Neural progenitor cell (in vitro differentiated cells): Measurements from ENCODE around the gene EYS. TPM values are rescaled to one million over a fixed set of nuclear protein-coding genes. Genes with fewer than 3 reads are reported as not detected.

Experiments
- DNase-seq: peaks from one replicate; pipeline ENCODE4 v3.0.0-alpha.2; 2016; ENCODE audit warnings: low spot score
- H2AFZ ChIP-seq: fragments of 200-600 bp; sonication (generic); replicated peaks from 2 replicates; pipeline ENCODE4 v1.6.1; 2016; ENCODE audit warnings: antibody characterized with exemption
- H3F3A ChIP-seq: fragments of 200-600 bp; sonication (generic); 2 replicates; pipeline ENCODE4 v1.6.1; 2016; ENCODE audit warnings: antibody characterized with exemption, low read depth
- H3K27ac ChIP-seq: fragments of 200-600 bp; sonication (generic); 2 replicates; pipeline ENCODE4 v1.5.1; 2016; ENCODE audit warnings: mild to moderate bottlenecking
- H3K27me3 ChIP-seq: fragments of 200-600 bp; sonication (generic); 2 replicates; pipeline ENCODE4 v1.6.1; 2016; ENCODE audit warnings: mild to moderate bottlenecking, moderate library complexity
- H3K36me3 ChIP-seq: fragments of 200-600 bp; sonication (generic); 2 replicates; pipeline ENCODE4 v1.5.1; 2016
- H3K4me1 ChIP-seq: fragments of 200-600 bp; sonication (generic); 2 replicates; pipeline ENCODE4 v1.6.1; 2016; ENCODE audit warnings: mixed run types
- H3K4me2 ChIP-seq: fragments of 200-600 bp; sonication (generic); 2 replicates; pipeline ENCODE4 v1.6.1; 2016
- H3K4me3 ChIP-seq: fragments of 200-600 bp; sonication (generic); 2 replicates; pipeline ENCODE4 v1.5.1; 2016
- H3K79me2 ChIP-seq: fragments of 200-600 bp; sonication (generic); 2 replicates; pipeline ENCODE4 v1.6.1; 2016; ENCODE audit warnings: low read depth
- H3K9ac ChIP-seq: fragments of 200-600 bp; sonication (generic); 2 replicates; pipeline ENCODE4 v1.6.1; 2016
- H3K9me3 ChIP-seq: fragments of 200-600 bp; sonication (generic); 2 replicates; pipeline ENCODE4 v1.5.1; 2016; ENCODE audit warnings: low read depth
- H4K20me1 ChIP-seq: fragments of 200-600 bp; sonication (generic); 2 replicates; pipeline ENCODE4 v1.6.1; 2016; ENCODE audit warnings: low read depth
- H3K27ac Mint-ChIP-seq: 3 replicates; pipeline ENCODE4 v1.8.0; 2021; ENCODE audit warnings: mixed read lengths
- H3K27me3 Mint-ChIP-seq: 2 replicates; pipeline ENCODE4 v1.8.0; 2022; ENCODE audit warnings: low read depth, mild to moderate bottlenecking, inconsistent platforms, moderate library complexity, mixed read lengths; ENCODE audit not compliant: insufficient read depth
- H3K36me3 Mint-ChIP-seq: 3 replicates; pipeline ENCODE4 v1.8.0; 2021; ENCODE audit warnings: mixed read lengths
- H3K4me1 Mint-ChIP-seq: 3 replicates; pipeline ENCODE4 v1.8.0; 2021; ENCODE audit warnings: mixed read lengths
- H3K4me3 Mint-ChIP-seq: 3 replicates; pipeline ENCODE4 v1.8.0; 2021; ENCODE audit warnings: mild to moderate bottlenecking, moderate library complexity, mixed read lengths
- H3K9me3 Mint-ChIP-seq: 3 replicates; pipeline ENCODE4 v1.8.0; 2020; ENCODE audit warnings: mixed read lengths
- EZH2 ChIP-seq: fragments of 200-600 bp; sonication (generic); IDR thresholded peaks from 2 replicates; pipeline ENCODE4 v1.6.1; 2017; ENCODE audit warnings: antibody characterized with exemption, mild to moderate bottlenecking, moderate library complexity
- EZH2phosphoT487 ChIP-seq: fragments of 200-600 bp; sonication (generic); IDR thresholded peaks from 2 replicates; pipeline ENCODE4 v1.6.1; 2017; ENCODE audit warnings: antibody characterized with exemption
- total RNA-seq: library from RNA; depleted of rRNA; stranded (reverse); fragments of >200 nt; gene quantifications from 2 replicates; pipeline ENCODE4 v1.2.3, GENCODE V29; 2015; ENCODE audit warnings: low replicate concordance
- TF ChIP-seq, protein P1 (sequence below): fragments of 200-600 bp; sonication (generic); IDR thresholded peaks from 2 replicates; pipeline ENCODE4 v1.5.1; 2017; ENCODE audit warnings: antibody characterized with exemption, mild to moderate bottlenecking

The EYS gene
- total RNA-seq, 1 donor from 2014 or later, result not detected

DNA sequence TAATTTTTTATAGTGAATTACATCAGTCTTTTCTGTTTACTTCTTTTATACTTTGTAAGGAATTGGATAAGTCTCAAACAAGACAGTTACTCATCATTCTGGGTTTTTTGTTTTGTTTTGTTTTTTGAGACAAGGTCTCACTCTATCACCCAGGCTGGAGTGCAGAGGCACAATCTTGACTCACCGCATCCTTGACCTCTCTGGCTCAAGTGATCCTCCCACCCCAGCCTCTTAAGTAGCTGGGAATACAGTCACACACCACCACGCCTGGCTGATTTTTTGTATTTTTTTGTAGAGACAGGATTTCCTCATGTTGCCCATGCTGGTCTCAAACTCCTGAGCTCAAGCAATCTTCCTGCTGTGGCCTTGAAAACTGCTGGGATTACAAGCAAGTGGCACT is 524.3 kb downstream of the EYS start:
- Mint-ChIP-seq H3K27ac (no peak overlapping the region), H3K36me3 (no peaks in the 10 kb centered on the region), H3K4me3 (no peak overlapping the region), H3K9me3 (no peaks in the 10 kb centered on the region), H3K4me1 (no peaks in the 10 kb centered on the region), H3K27me3 (no peaks in the 10 kb centered on the region)
- Histone ChIP-seq H3K9me3 (no peaks in the 10 kb centered on the region), H3K4me2 (no peak overlapping the region), H3K9ac (no peak overlapping the region), H3F3A (no peaks in the 10 kb centered on the region), H3K4me3 (no peak overlapping the region), H3K27ac (no peak overlapping the region), H3K36me3 (no peaks in the 10 kb centered on the region), H3K27me3 (no peaks in the 10 kb centered on the region), H4K20me1 (no peaks in the 10 kb centered on the region), H2AFZ (no peak overlapping the region), H3K4me1 (no peaks in the 10 kb centered on the region), H3K79me2 (no peaks in the 10 kb centered on the region)
- no peak for DNase-seq
- TF ChIP-seq, protein P1, sequence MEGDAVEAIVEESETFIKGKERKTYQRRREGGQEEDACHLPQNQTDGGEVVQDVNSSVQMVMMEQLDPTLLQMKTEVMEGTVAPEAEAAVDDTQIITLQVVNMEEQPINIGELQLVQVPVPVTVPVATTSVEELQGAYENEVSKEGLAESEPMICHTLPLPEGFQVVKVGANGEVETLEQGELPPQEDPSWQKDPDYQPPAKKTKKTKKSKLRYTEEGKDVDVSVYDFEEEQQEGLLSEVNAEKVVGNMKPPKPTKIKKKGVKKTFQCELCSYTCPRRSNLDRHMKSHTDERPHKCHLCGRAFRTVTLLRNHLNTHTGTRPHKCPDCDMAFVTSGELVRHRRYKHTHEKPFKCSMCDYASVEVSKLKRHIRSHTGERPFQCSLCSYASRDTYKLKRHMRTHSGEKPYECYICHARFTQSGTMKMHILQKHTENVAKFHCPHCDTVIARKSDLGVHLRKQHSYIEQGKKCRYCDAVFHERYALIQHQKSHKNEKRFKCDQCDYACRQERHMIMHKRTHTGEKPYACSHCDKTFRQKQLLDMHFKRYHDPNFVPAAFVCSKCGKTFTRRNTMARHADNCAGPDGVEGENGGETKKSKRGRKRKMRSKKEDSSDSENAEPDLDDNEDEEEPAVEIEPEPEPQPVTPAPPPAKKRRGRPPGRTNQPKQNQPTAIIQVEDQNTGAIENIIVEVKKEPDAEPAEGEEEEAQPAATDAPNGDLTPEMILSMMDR, result no peak
- TF ChIP-seq EZH2 (no peak), EZH2phosphoT487 (no peak)

DNA sequence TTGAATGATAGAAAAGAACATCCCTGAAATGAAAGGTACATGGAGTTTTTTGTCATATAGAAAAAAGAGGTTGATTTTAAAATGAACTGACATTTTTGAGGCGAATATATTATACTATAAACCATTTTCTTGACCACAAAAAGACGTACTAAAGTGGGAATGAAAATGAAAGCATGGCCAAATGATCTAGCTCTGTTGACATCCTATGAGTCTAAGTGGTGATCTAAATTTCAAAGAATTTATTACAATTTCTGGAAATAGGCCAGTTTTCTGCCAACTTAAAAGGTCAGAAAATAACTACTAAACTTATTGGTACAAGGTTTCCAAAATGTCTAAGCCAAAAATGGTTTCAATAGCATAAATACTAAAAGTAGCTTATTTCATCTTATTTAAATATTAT is 536.8 kb downstream of the EYS start:
- no peaks in the 10 kb centered on the region for H3K4me1 Mint-ChIP-seq
- no peaks in the 10 kb centered on the region for H3K27me3 Mint-ChIP-seq
- H3K4me2 ChIP-seq, result no peak overlapping the region
- H3K27me3 ChIP-seq, result no peaks in the 10 kb centered on the region
- no peaks in the 10 kb centered on the region for H3K9me3 Mint-ChIP-seq
- H3K27ac Mint-ChIP-seq, result no peak overlapping the region
- no peak overlapping the region for H3K9ac ChIP-seq
- H3K27ac ChIP-seq, result no peak overlapping the region
- no peaks in the 10 kb centered on the region for H3K9me3 ChIP-seq
- no peak overlapping the region for H3K4me3 Mint-ChIP-seq
- H3K36me3 Mint-ChIP-seq, result no peaks in the 10 kb centered on the region
- no peaks in the 10 kb centered on the region for H3K79me2 ChIP-seq
- DNase-seq, result no peak
- TF ChIP-seq, protein P1, result no peak
- H3K4me1 ChIP-seq, result no peaks in the 10 kb centered on the region
- H2AFZ ChIP-seq, result no peak overlapping the region
- H4K20me1 ChIP-seq, result no peaks in the 10 kb centered on the region
- H3F3A ChIP-seq, result no peaks in the 10 kb centered on the region
- no peaks in the 10 kb centered on the region for H3K36me3 ChIP-seq
- H3K4me3 ChIP-seq, result no peak overlapping the region

DNA sequence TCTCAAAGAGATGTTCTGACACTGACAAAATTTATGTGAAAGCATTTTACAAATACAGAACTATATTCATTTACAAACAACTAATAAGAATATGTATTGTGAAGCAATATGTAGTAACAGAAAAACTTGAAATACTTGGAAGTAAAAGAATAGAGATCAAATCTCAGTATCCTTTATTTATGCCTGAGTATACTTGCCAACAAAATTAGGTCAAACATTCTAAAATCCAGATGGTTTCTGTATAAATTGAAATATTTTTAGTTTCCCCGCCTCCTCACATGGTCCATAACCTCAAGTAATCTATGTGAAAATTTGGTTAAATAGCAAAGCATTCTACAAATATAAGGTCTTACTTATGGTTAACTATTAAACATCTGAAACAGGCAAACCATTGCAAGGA is 545.4 kb downstream of the EYS start:
- Histone ChIP-seq H3K4me3 (no peak overlapping the region), H3K27me3 (no peaks in the 10 kb centered on the region), H3K4me1 (no peaks in the 10 kb centered on the region), H3K27ac (no peak overlapping the region), H2AFZ (no peak overlapping the region), H3K79me2 (no peaks in the 10 kb centered on the region), H4K20me1 (no peaks in the 10 kb centered on the region), H3K4me2 (no peak overlapping the region), H3K9me3 (no peaks in the 10 kb centered on the region), H3K36me3 (no peaks in the 10 kb centered on the region), H3K9ac (no peak overlapping the region), H3F3A (no peaks in the 10 kb centered on the region)
- TF ChIP-seq EZH2, result no peak
- TF ChIP-seq, protein P1, result no peak
- TF ChIP-seq EZH2phosphoT487, result no peak
- H3K27me3 Mint-ChIP-seq, result no peaks in the 10 kb centered on the region
- H3K4me3 Mint-ChIP-seq, result no peak overlapping the region
- H3K9me3 Mint-ChIP-seq, result no peaks in the 10 kb centered on the region
- DNase-seq, result no peak
- no peaks in the 10 kb centered on the region for H3K36me3 Mint-ChIP-seq
- H3K4me1 Mint-ChIP-seq, result no peaks in the 10 kb centered on the region
- no peak overlapping the region for H3K27ac Mint-ChIP-seq

DNA sequence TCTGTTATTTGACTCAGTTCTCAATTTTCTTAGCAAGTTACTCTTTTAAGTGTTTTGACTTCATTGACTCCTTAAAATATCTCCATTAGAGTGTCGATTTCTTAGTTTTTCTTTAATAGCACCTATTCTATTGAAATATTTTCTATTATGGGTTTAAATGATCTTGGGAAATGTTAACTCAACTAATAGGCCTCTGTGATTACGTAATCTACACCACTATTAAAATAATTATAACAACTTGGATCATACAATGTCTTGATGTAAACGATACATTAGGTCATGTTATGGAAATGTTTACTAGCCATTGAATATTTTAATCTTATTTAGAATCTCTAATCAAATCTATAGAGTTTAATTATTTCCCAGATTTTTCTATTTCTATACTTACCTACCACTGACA is 550.0 kb downstream of the EYS start:
- H3K27ac ChIP-seq, result no peak overlapping the region
- no peak overlapping the region for H3K27ac Mint-ChIP-seq
- no peaks in the 10 kb centered on the region for H3K79me2 ChIP-seq
- H4K20me1 ChIP-seq, result no peaks in the 10 kb centered on the region
- H3K36me3 Mint-ChIP-seq, result no peaks in the 10 kb centered on the region
- H3F3A ChIP-seq, result no peaks in the 10 kb centered on the region
- H2AFZ ChIP-seq, result no peak overlapping the region
- H3K4me3 ChIP-seq, result no peak overlapping the region
- H3K4me1 Mint-ChIP-seq, result no peaks in the 10 kb centered on the region
- H3K9me3 Mint-ChIP-seq, result no peaks in the 10 kb centered on the region
- no peak overlapping the region for H3K4me2 ChIP-seq
- TF ChIP-seq, protein P1, result no peak
- no peak for TF ChIP-seq EZH2phosphoT487
- no peak for TF ChIP-seq EZH2
- no peaks in the 10 kb centered on the region for H3K4me1 ChIP-seq
- H3K4me3 Mint-ChIP-seq, result no peak overlapping the region
- no peaks in the 10 kb centered on the region for H3K9me3 ChIP-seq
- H3K27me3 Mint-ChIP-seq, result no peaks in the 10 kb centered on the region
- H3K27me3 ChIP-seq, result no peaks in the 10 kb centered on the region
- H3K36me3 ChIP-seq, result no peaks in the 10 kb centered on the region
- DNase-seq, result no peak
- H3K9ac ChIP-seq, result no peak overlapping the region
